Gastrocnemius medialis (tissue), 4 donors: Measurements from ENCODE around the gene SH3GL2.

Experiments used
- POLR2A ChIP-seq, 2 donors: fragments of 450-650 bp; IDR thresholded peaks; one replicate each; pipeline ENCODE4 v1.6.1; 2017; ENCODE audit warnings: antibody characterized with exemption in 2 of 2, mild to moderate bottlenecking in 2 of 2, moderate library complexity in 2 of 2
- TF ChIP-seq, protein P1 (sequence below), 5 experiments: fragments of 450-650 bp in 3 of 5; fragments of 200-600 bp in 2 of 5; sonication (generic) in 2 of 5; IDR thresholded peaks in 4 of 5; conservative IDR thresholded peaks in 1 of 5; 1 replicate in 4 of 5; 2 replicates in 1 of 5; pipeline ENCODE4 v1.5.1; 2016 to 2019; ENCODE audit warnings: antibody characterized with exemption in 5 of 5, mild to moderate bottlenecking in 3 of 5, moderate library complexity in 3 of 5

DNA sequence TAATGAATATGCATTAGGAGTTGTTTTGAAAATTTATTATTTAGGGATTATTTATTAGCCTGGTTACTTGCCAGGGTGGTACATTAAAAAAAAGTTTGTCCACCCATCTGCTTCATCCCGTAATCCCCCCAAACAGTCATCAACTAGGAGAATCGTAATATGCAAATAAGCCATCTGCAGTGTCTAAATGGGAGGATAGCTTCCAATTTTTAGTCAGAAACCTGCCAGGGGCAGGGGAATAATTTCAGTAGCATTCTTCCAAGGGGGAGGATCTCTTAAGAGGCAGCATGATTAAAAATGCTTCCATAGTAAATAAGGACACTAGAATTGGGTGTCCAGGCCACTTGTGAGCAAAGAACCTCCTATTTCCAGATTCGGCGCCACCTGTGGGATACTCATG, 43.3 kb downstream of the SH3GL2 start:
- TF ChIP-seq, protein P1, sequence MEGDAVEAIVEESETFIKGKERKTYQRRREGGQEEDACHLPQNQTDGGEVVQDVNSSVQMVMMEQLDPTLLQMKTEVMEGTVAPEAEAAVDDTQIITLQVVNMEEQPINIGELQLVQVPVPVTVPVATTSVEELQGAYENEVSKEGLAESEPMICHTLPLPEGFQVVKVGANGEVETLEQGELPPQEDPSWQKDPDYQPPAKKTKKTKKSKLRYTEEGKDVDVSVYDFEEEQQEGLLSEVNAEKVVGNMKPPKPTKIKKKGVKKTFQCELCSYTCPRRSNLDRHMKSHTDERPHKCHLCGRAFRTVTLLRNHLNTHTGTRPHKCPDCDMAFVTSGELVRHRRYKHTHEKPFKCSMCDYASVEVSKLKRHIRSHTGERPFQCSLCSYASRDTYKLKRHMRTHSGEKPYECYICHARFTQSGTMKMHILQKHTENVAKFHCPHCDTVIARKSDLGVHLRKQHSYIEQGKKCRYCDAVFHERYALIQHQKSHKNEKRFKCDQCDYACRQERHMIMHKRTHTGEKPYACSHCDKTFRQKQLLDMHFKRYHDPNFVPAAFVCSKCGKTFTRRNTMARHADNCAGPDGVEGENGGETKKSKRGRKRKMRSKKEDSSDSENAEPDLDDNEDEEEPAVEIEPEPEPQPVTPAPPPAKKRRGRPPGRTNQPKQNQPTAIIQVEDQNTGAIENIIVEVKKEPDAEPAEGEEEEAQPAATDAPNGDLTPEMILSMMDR (IDR thresholded peaks at IDR 0.05 in 4 of 5, conservative IDR thresholded peaks at IDR 0.05 in 1 of 5): no peak
- TF ChIP-seq POLR2A (IDR thresholded peaks at IDR 0.05): no peak
